Measurements from ENCODE around the gene CDCA7.

- TF ChIP-seq CTCF (IDR thresholded peaks at IDR 0.05; ENCODE audit: low read length) (no peak), EZH2 (IDR thresholded peaks at IDR 0.05; ENCODE audit: borderline replicate concordance, low read length) (no peak)
Observed at GRCh38 chr2:173393636-173394035, 39.0 kb downstream of the CDCA7 start.

All from OCI-LY1 (cell line).